ENCODE results near the gene ADGRV1.

The ADGRV1 gene

GRCh38 chr5:90932052-90932699, 373.6 kb downstream of the ADGRV1 start:
- H3K4me3 ChIP-seq (replicated peaks; ENCODE audit: low read depth, low read length) = no peak overlapping the region
- TF ChIP-seq CTCF (IDR thresholded peaks at IDR 0.05; ENCODE audit: low read length, missing control alignments) = peak; percentile 87
- DNase-seq (ENCODE audit: low read depth) = peak; percentile 81

GRCh38 chr5:90933298-90933697, 374.7 kb downstream of the ADGRV1 start:
- H3K4me3 ChIP-seq (replicated peaks; ENCODE audit: low read depth, low read length) = no peak overlapping the region
- TF ChIP-seq CTCF (IDR thresholded peaks at IDR 0.05; ENCODE audit: low read length, missing control alignments) = no peak
- DNase-seq (ENCODE audit: low read depth) = no peak

- no peak for TF ChIP-seq CTCF (IDR thresholded peaks at IDR 0.05; ENCODE audit: low read length, missing control alignments)
- DNase-seq (ENCODE audit: low read depth) = no peak
- no peak overlapping the region for H3K4me3 ChIP-seq (replicated peaks; ENCODE audit: low read depth, low read length)
Observed at GRCh38 chr5:90934091-90934719, 375.6 kb downstream of the ADGRV1 start.

GRCh38 chr5:90934738-90935137, 376.1 kb downstream of the ADGRV1 start:
- no peak overlapping the region for H3K4me3 ChIP-seq (replicated peaks; ENCODE audit: low read depth, low read length)
- no peak for DNase-seq (ENCODE audit: low read depth)
- no peak for TF ChIP-seq CTCF (IDR thresholded peaks at IDR 0.05; ENCODE audit: low read length, missing control alignments)

GRCh38 chr5:90939211-90939610, 380.6 kb downstream of the ADGRV1 start:
- H3K4me3 ChIP-seq (replicated peaks; ENCODE audit: low read depth, low read length) = no peak overlapping the region
- no peak for DNase-seq (ENCODE audit: low read depth)
- no peak for TF ChIP-seq CTCF (IDR thresholded peaks at IDR 0.05; ENCODE audit: low read length, missing control alignments)

GRCh38 chr5:90940227-90940995, 381.8 kb downstream of the ADGRV1 start:
- peak; percentile 46 for DNase-seq (ENCODE audit: low read depth)

More at GRCh38 chr5:90940227-90940995, 381.8 kb downstream of the ADGRV1 start:
- H3K4me3 ChIP-seq (replicated peaks; ENCODE audit: low read depth, low read length) = no peak overlapping the region
- TF ChIP-seq CTCF (IDR thresholded peaks at IDR 0.05; ENCODE audit: low read length, missing control alignments) = no peak

Measured in fibroblast of pulmonary artery (primary cell).